LNCAP (cell line): ENCODE data around the gene GMDS.

Experiments used
- TF ChIP-seq, protein P1 (sequence below): fragments of 450-650 bp; IDR thresholded peaks from 2 replicates; pipeline ENCODE4 v1.5.1; 2017; ENCODE audit warnings: mild to moderate bottlenecking

GMDS gene

DNA sequence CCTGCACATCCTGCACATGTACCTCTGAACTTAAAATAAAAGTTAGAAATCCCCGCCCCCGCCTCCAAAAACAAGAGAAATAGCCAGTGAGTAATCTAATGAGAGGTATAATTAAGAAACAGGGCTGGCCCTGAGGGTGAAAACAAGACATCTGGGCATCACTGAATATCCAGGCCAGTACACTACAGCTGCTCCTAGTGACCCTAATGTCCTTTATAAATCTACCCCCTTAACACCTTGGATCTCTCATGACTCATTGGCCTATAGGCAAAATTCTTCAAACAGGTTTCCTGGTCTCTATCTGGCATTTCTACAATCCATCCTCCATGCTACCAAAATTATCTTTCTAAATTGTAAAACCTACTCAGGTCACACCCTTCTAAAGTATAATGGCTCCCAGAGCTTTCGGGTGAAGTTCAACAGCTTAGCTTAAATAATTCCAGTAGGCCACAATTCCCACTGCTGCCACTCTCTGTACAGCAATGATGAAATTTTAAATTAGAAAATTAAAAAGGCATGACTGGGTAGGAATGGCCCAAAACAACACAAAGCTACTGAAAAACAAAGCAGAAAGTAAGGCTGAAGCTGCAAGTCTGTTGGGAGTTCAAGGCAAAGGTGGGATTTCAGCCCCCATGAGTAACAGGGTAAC lies 260.9 kb downstream of the GMDS start:
- TF ChIP-seq, protein P1, sequence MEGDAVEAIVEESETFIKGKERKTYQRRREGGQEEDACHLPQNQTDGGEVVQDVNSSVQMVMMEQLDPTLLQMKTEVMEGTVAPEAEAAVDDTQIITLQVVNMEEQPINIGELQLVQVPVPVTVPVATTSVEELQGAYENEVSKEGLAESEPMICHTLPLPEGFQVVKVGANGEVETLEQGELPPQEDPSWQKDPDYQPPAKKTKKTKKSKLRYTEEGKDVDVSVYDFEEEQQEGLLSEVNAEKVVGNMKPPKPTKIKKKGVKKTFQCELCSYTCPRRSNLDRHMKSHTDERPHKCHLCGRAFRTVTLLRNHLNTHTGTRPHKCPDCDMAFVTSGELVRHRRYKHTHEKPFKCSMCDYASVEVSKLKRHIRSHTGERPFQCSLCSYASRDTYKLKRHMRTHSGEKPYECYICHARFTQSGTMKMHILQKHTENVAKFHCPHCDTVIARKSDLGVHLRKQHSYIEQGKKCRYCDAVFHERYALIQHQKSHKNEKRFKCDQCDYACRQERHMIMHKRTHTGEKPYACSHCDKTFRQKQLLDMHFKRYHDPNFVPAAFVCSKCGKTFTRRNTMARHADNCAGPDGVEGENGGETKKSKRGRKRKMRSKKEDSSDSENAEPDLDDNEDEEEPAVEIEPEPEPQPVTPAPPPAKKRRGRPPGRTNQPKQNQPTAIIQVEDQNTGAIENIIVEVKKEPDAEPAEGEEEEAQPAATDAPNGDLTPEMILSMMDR = no peak

DNA sequence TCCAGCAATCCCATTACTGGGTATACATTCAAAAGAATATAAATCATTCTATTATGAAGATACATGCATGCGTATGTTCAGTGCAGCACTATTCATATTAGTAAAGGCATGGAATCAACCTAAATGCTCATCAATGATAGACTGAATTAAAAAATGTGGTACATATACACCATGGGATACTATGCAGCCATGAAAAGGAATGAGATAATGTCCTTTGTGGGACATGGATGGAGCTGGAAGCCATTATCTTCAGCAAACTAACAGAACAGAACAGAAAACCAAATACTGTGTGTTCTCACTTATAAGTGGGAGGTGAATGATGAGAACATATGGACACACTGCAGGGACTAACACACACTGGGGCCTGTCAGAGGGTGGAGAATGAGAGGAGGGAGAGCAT lies 261.6 kb downstream of the GMDS start:
- TF ChIP-seq, protein P1 = no peak

DNA sequence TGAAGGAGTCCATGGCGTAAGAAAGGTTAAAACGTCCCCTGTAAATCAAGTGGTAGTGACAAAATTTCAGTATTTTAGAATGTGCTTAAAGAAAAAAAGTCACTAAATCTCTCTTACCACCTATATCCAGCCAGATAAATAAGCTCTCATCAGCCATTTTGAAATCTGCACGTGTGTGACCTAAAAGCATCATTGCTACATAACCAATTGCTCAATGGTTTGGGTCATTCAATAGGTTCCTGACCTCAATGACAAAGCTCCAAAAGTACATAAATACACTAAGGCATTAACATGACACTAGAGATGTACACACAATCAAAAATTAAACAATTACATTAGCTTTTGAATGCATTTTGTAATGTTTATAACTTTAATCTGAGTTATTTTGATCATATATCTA lies 272.4 kb downstream of the GMDS start:
- TF ChIP-seq, protein P1 = no peak

DNA sequence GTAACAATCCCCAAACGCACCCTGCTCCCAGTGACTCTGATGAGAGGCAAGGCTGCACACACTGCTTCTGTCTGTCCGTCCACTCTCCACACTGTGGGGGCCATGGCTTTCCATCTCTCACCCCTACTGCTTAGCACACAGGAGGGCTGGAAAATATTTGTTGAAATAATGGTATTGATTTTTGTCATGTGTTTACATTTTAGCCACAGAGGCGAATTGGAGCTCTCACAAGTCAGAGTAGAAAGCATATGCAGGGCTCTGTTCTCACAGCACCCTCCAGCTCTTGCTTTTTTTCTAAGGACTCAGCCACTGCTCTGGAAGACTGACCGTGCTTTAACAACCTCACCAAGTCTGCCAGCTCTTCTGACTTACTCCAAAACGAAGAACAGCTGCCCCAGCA lies 273.8 kb downstream of the GMDS start:
- TF ChIP-seq, protein P1 = no peak

DNA sequence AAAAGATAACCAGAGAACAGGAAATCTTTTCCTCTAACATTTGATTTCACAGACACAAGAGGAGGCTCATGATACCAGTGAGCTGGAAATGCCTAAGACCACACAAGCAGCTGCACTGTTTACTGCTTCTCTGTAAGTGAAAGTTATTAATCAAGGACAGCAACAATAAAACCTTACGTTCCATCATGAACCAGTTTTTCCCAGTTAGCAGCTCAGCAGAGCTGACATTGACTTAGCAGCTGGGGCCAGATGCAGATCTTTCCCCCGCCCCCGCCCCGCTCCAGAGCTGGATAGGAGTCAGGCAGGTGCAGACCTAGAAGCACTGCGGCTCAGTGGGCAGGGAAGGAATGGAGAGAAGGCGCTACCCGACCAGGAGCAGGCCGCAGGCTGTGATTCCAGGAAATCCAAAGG lies 275.2 kb downstream of the GMDS start:
- TF ChIP-seq, protein P1 = no peak

DNA sequence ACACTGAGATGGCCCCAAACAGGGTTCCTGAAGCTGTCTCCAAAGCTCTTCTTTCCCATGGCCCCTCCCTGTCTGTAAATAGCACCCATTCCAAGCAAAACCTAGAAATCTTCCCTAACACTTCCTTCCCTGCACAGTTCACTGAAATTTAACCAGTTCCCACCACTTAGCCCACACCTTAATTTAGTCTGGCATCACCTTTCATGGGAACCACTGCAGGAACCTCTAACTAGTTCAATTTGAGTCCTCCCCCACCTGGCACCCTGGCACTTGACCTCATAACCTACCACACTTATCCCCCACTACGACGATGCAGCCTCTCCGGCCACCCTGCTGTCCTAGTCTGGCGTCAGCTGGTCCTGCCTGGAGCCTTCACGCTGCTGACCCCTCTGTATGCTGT lies 278.7 kb downstream of the GMDS start:
- TF ChIP-seq, protein P1 = no peak

DNA sequence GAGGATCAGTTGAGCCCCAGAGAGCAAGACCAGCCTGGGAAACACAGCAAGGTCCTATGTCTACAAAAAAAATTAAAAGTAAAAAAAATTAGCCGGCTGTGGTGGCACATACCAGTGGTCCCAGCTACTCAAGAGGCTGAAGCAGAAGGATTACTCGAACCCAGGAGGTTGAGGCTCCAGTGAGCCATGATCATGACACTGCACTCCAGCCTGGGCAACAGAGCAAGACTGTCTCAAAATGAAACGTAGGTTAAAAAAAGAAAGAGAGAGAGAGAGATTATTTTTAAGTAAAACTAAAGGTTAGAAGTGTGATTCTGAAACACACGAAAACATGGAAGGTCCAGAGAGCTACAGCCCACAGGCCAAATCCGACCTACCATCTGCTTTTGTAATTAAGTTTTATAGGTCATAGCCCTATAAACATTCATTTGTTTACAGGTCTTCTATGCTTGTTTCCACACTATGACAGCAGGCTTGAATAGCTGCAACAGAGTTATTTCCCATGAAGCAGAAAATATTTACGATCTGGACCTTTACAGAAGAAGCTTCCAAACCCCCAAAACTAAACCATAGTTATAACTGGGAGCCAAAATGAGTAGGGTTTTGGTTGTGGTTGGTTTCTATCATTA lies 279.7 kb downstream of the GMDS start:
- TF ChIP-seq, protein P1 = no peak

DNA sequence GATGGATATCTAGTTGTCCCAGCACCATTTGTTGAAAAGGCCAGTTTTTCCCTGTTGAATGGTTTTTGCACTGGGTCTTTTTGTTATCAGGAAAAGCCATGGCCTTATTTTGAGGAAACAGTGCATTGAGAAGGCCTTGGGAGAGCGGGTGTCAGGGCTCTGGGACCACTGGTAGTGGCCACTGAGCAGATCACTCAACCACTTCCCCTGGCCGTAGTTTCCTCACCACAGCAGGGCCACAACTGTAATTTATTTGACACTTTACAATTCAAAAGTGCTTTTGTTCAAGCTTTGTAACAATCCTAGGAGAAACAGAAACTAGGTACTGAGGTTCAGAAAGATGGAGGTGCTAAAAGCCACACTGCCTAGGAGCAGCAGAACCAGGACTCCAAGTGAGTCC lies 281.8 kb downstream of the GMDS start:
- TF ChIP-seq, protein P1 = no peak
